ENCODE data around the gene PPP1R3E. TPM values are rescaled to one million over a fixed set of nuclear protein-coding genes. Genes with fewer than 3 reads are reported as not detected.
"Not testable (repeated sequence)": the region's sequence is repeated elsewhere in the genome, so short reads cannot be mapped to it uniquely, and the experiment has no call there.

Gene PPP1R3E
- total RNA-seq, 4 donors from 2014 or later = 5.4 to 6.3 (median 5.5) TPM

GRCh38 chr14:23281247-23281646 is 21.4 kb downstream of the PPP1R3E start:
- intact Hi-C loops (cut with DNase I) = no loop called here
- Histone ChIP-seq H3K9me3 (no peaks in the 10 kb centered on the region), H3K36me3 (peaks cover 0 to 10% (median 7%) of the 10 kb centered on the region in 4 donors), H3K27me3 (no peaks in the 10 kb centered on the region), H3K4me3 (no peak overlapping the region), H3K27ac (replicated peaks in 1 of 4) (no peak overlapping the region), H3K4me1 (peaks cover 14 to 25% (median 19%) of the 10 kb centered on the region in 4 donors)
- no peak for TF ChIP-seq POLR2AphosphoS5 (IDR thresholded peaks at IDR 0.05)
- TF ChIP-seq EP300 (IDR thresholded peaks at IDR 0.05) = no peak
- TF ChIP-seq CTCF (IDR thresholded peaks at IDR 0.05) = no peak
- no peak for TF ChIP-seq POLR2A (IDR thresholded peaks at IDR 0.05; ENCODE audit: low read depth)
- WGBS = 86% methylated on average over 6 of the region's 6 CpGs
- no peak for DNase-seq (ENCODE audit: extremely low spot score)

GRCh38 chr14:23277928-23278327 is 24.7 kb downstream of the PPP1R3E start:
- H3K9me3 ChIP-seq; H3K4me1 ChIP-seq; DNase-seq (ENCODE audit: extremely low spot score); H3K27ac ChIP-seq (replicated peaks in 1 of 4); H3K27me3 ChIP-seq; H3K4me3 ChIP-seq; intact Hi-C loops (cut with DNase I): not testable (repeated sequence)
- 94% methylated on average over 6 of the region's 6 CpGs for WGBS
- peaks cover 6 to 17% (median 16%) of the 10 kb centered on the region in 4 donors for H3K36me3 ChIP-seq

DNA sequence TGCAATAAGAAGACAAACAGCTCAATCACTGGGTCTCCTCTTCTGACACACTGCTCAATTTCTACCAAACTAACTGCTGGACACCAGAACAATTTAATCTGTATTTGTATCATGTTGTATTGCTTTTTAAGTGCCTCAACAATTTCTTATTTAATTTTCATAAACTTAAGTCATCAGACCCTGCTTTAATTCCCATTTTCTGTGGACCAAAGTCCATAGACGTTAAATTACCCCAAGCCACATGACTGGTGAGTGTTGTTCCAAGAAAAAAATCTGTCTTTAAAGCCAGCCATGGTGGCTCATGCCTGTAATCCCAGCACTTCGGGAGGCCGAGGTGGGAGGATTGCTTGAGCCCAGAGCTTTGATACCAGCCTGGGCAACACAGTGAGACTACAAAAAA is 25.5 kb downstream of the PPP1R3E start:
- Histone ChIP-seq H3K27me3 (no peaks in the 10 kb centered on the region), H3K4me1 (peaks cover 0 to 4% (median 0%) of the 10 kb centered on the region in 4 donors), H3K4me3 (no peak overlapping the region), H3K9me3 (no peaks in the 10 kb centered on the region), H3K36me3 (peaks cover 6 to 17% (median 16%) of the 10 kb centered on the region in 4 donors), H3K27ac (replicated peaks in 1 of 4) (no peak overlapping the region)
- TF ChIP-seq POLR2A (IDR thresholded peaks at IDR 0.05; ENCODE audit: low read depth) = no peak
- intact Hi-C loops (cut with DNase I) = no loop called here
- WGBS = 90% methylated on average over 3 of the region's 3 CpGs
- DNase-seq (ENCODE audit: extremely low spot score) = no peak

GRCh38 chr14:23275412-23275811 is 27.2 kb downstream of the PPP1R3E start:
- no peak for DNase-seq (ENCODE audit: extremely low spot score)
- H3K4me3 ChIP-seq = no peak overlapping the region
- 85% methylated on average over 2 of the region's 2 CpGs for WGBS
- no peaks in the 10 kb centered on the region for H3K27me3 ChIP-seq
- H3K4me1 ChIP-seq = peaks cover 0 to 4% (median 0%) of the 10 kb centered on the region in 4 donors
- peaks cover 6 to 17% (median 16%) of the 10 kb centered on the region in 4 donors for H3K36me3 ChIP-seq
- TF ChIP-seq EP300 (IDR thresholded peaks at IDR 0.05) = no peak
- intact Hi-C loops (cut with DNase I) = no loop called here
- H3K9me3 ChIP-seq = no peaks in the 10 kb centered on the region
- H3K27ac ChIP-seq (replicated peaks in 1 of 4) = no peak overlapping the region

GRCh38 chr14:23269193-23269592 is 33.5 kb downstream of the PPP1R3E start:
- TF ChIP-seq CTCF (IDR thresholded peaks at IDR 0.05) = no peak
- TF ChIP-seq POLR2A (IDR thresholded peaks at IDR 0.05; ENCODE audit: low read depth) = no peak
- TF ChIP-seq POLR2AphosphoS5 (IDR thresholded peaks at IDR 0.05) = no peak
- no peak for TF ChIP-seq EP300 (IDR thresholded peaks at IDR 0.05)
- H3K27me3 ChIP-seq = no peaks in the 10 kb centered on the region
- no peaks in the 10 kb centered on the region for H3K9me3 ChIP-seq
- intact Hi-C loops (cut with DNase I) = no loop called here
- whole genome bisulfite sequencing = 93% methylated on average over 7 of the region's 7 CpGs
- no peak for DNase-seq (ENCODE audit: extremely low spot score)
- H3K27ac ChIP-seq (replicated peaks in 1 of 4) = no peak overlapping the region
- peaks cover 0 to 6% (median 0%) of the 10 kb centered on the region in 4 donors for H3K4me1 ChIP-seq
- no peaks in the 10 kb centered on the region for H3K36me3 ChIP-seq
- H3K4me3 ChIP-seq = no peak overlapping the region

GRCh38 chr14:23260849-23261248 is 41.8 kb downstream of the PPP1R3E start:
- intact Hi-C loops (cut with DNase I); H3K36me3 ChIP-seq: not testable (repeated sequence)
- 78% methylated on average over 8 of the region's 8 CpGs for WGBS

GRCh38 chr14:23259426-23259825 is 43.2 kb downstream of the PPP1R3E start:
- H3K4me1 ChIP-seq = peaks cover 0 to 13% (median 4%) of the 10 kb centered on the region in 4 donors
- no peaks in the 10 kb centered on the region for H3K9me3 ChIP-seq
- no peak for DNase-seq (ENCODE audit: extremely low spot score)
- intact Hi-C loops (cut with DNase I) = no loop called here
- no peaks in the 10 kb centered on the region for H3K36me3 ChIP-seq
- no peak overlapping the region for H3K27ac ChIP-seq (replicated peaks in 1 of 4)
- peaks cover 0 to 4% (median 0%) of the 10 kb centered on the region in 4 donors for H3K27me3 ChIP-seq
- TF ChIP-seq POLR2A (IDR thresholded peaks at IDR 0.05; ENCODE audit: low read depth) (no peak), EP300 (IDR thresholded peaks at IDR 0.05) (no peak), CTCF (IDR thresholded peaks at IDR 0.05) (no peak), POLR2AphosphoS5 (IDR thresholded peaks at IDR 0.05) (no peak)
- no peak overlapping the region for H3K4me3 ChIP-seq

More at GRCh38 chr14:23260849-23261248, 41.8 kb downstream of the PPP1R3E start:
- H3K27me3 ChIP-seq; H3K9me3 ChIP-seq; H3K4me3 ChIP-seq; H3K27ac ChIP-seq (replicated peaks in 1 of 4); DNase-seq (ENCODE audit: extremely low spot score): not testable (repeated sequence)
- peaks cover 0 to 15% (median 4%) of the 10 kb centered on the region in 4 donors for H3K4me1 ChIP-seq
